ENCODE measurements around the gene ZNF646. TPM values are rescaled to one million over a fixed set of nuclear protein-coding genes. Genes with fewer than 3 reads are reported as not detected.

The ZNF646 gene
- polyA plus RNA-seq, 3 donors = 0.46 to 6.5 (median 3.0) TPM

GRCh38 chr16:31083081-31083480 lies 8.9 kb downstream of the ZNF646 start:
- no peak overlapping the region for H2AFZ ChIP-seq (ENCODE audit: insufficient read depth, low read depth, low read length, poor library complexity, severe bottlenecking)
- H3K4me2 ChIP-seq (replicated peaks; ENCODE audit: extremely low read depth, low read length, poor library complexity, severe bottlenecking) = no peak overlapping the region
- H3K36me3 ChIP-seq (replicated peaks in 1 of 2; ENCODE audit: control insufficient read depth in 1 of 2, insufficient read depth in 2 of 2, low read length in 2 of 2) = peaks cover 57 to 90% of the 10 kb centered on the region in 2 donors
- peak overlapping the region; percentile 8 for H3K9ac ChIP-seq (ENCODE audit: insufficient read depth, low read length, poor library complexity, severe bottlenecking)
- Mint-ChIP-seq H3K4me3 (no peak overlapping the region), H3K4me1 (peaks cover 26% of the 10 kb centered on the region), H3K27ac (peak overlapping the region in 5 of 7 donors; percentile 30 to 66 (median 50)), H3K9me3 (no peaks in the 10 kb centered on the region), H3K36me3 (peaks cover 47 to 66% of the 10 kb centered on the region in 2 donors), H3K27me3 (ENCODE audit: low read depth in 3 of 3) (peaks cover 0 to 3% (median 3%) of the 10 kb centered on the region in 3 donors)
- no peaks in the 10 kb centered on the region for H3K27me3 ChIP-seq (ENCODE audit: control insufficient read depth in 2 of 2, insufficient read depth in 2 of 2, low read length in 2 of 2)
- H4K20me1 ChIP-seq (ENCODE audit: insufficient read depth, low read length) = peaks cover 70% of the 10 kb centered on the region
- intact Hi-C loops (cut with micrococcal nuclease) = no loop called here
- no peak overlapping the region for H3K27ac ChIP-seq (ENCODE audit: low read depth in 1 of 2, low read length in 2 of 2)
- H3K4me1 ChIP-seq (ENCODE audit: control insufficient read depth in 1 of 2, insufficient read depth in 2 of 2, low read length in 2 of 2) = peaks cover 10 to 23% of the 10 kb centered on the region in 2 donors
- TF ChIP-seq CTCF (IDR thresholded peaks at IDR 0.05) = no peak
- DNase-seq = no peak
- peaks cover 43% of the 10 kb centered on the region for H3K79me2 ChIP-seq (ENCODE audit: insufficient read depth, low read length)
- no CpG with 5 or more reads among the region's 9 CpGs for WGBS (ENCODE audit: insufficient coverage)
- H3K4me3 ChIP-seq (replicated peaks in 1 of 3; ENCODE audit: low read depth in 2 of 3, low read length in 3 of 3) = no peak overlapping the region
- no peaks in the 10 kb centered on the region for H3K9me3 ChIP-seq (replicated peaks in 1 of 2; ENCODE audit: control insufficient read depth in 1 of 2, insufficient read depth in 1 of 2, low read length in 2 of 2)

GRCh38 chr16:31083556-31083955 lies 9.3 kb downstream of the ZNF646 start:
- Mint-ChIP-seq H3K36me3 (peaks cover 42 to 66% of the 10 kb centered on the region in 2 donors), H3K27ac (peak overlapping the region in 1 of 7 donors; percentile 66), H3K4me1 (peaks cover 22% of the 10 kb centered on the region), H3K4me3 (no peak overlapping the region), H3K9me3 (no peaks in the 10 kb centered on the region), H3K27me3 (ENCODE audit: low read depth in 3 of 3) (peaks cover 0 to 3% (median 3%) of the 10 kb centered on the region in 3 donors)
- WGBS (ENCODE audit: insufficient coverage) = no CpG with 5 or more reads among the region's 5 CpGs
- no peak for TF ChIP-seq CTCF (IDR thresholded peaks at IDR 0.05)
- intact Hi-C loops (cut with micrococcal nuclease) = no loop called here
- H2AFZ ChIP-seq (ENCODE audit: insufficient read depth, low read depth, low read length, poor library complexity, severe bottlenecking) = no peak overlapping the region
- H3K9me3 ChIP-seq (replicated peaks in 1 of 2; ENCODE audit: control insufficient read depth in 1 of 2, insufficient read depth in 1 of 2, low read length in 2 of 2) = no peaks in the 10 kb centered on the region
- no peaks in the 10 kb centered on the region for H3K27me3 ChIP-seq (ENCODE audit: control insufficient read depth in 2 of 2, insufficient read depth in 2 of 2, low read length in 2 of 2)
- peaks cover 52 to 88% of the 10 kb centered on the region in 2 donors for H3K36me3 ChIP-seq (replicated peaks in 1 of 2; ENCODE audit: control insufficient read depth in 1 of 2, insufficient read depth in 2 of 2, low read length in 2 of 2)
- H4K20me1 ChIP-seq (ENCODE audit: insufficient read depth, low read length) = peaks cover 65% of the 10 kb centered on the region
- no peak overlapping the region for H3K4me2 ChIP-seq (replicated peaks; ENCODE audit: extremely low read depth, low read length, poor library complexity, severe bottlenecking)
- H3K4me3 ChIP-seq (replicated peaks in 1 of 3; ENCODE audit: low read depth in 2 of 3, low read length in 3 of 3) = no peak overlapping the region
- H3K9ac ChIP-seq (ENCODE audit: insufficient read depth, low read length, poor library complexity, severe bottlenecking) = peak overlapping the region; percentile 8
- DNase-seq = no peak
- H3K4me1 ChIP-seq (ENCODE audit: control insufficient read depth in 1 of 2, insufficient read depth in 2 of 2, low read length in 2 of 2) = peaks cover 10 to 20% of the 10 kb centered on the region in 2 donors
- peaks cover 39% of the 10 kb centered on the region for H3K79me2 ChIP-seq (ENCODE audit: insufficient read depth, low read length)
- no peak overlapping the region for H3K27ac ChIP-seq (ENCODE audit: low read depth in 1 of 2, low read length in 2 of 2)
